ENCODE measurements around the gene PRKG1.

Gene PRKG1

GRCh38 chr10:51972733-51973346 is 898.6 kb downstream of the PRKG1 start:
- no peak for DNase-seq

GRCh38 chr10:51980752-51981151 is 906.5 kb downstream of the PRKG1 start:
- DNase-seq, result no peak

- no peak for DNase-seq
Measured at GRCh38 chr10:51981731-51982130, 907.4 kb downstream of the PRKG1 start.

GRCh38 chr10:51983481-51983880 is 909.2 kb downstream of the PRKG1 start:
- no peak for DNase-seq

GRCh38 chr10:51985336-51985735 is 911.0 kb downstream of the PRKG1 start:
- no peak for DNase-seq

GRCh38 chr10:51986516-51986915 is 912.2 kb downstream of the PRKG1 start:
- DNase-seq, result no peak

- DNase-seq, result no peak
Measured at GRCh38 chr10:51993475-51993874, 919.2 kb downstream of the PRKG1 start.

GRCh38 chr10:51999096-51999495 is 924.8 kb downstream of the PRKG1 start:
- DNase-seq, result no peak

GRCh38 chr10:52004342-52004949 is 930.2 kb downstream of the PRKG1 start:
- no peak for DNase-seq

- DNase-seq, result no peak
Measured at GRCh38 chr10:52007091-52007490, 932.8 kb downstream of the PRKG1 start.

GRCh38 chr10:52011118-52011517 is 936.8 kb downstream of the PRKG1 start:
- DNase-seq, result no peak

- no peak for DNase-seq
Measured at GRCh38 chr10:52019077-52019555, 944.8 kb downstream of the PRKG1 start.

- DNase-seq, result no peak
Measured at GRCh38 chr10:52019656-52020055, 945.4 kb downstream of the PRKG1 start.

GRCh38 chr10:52020173-52020572 is 945.9 kb downstream of the PRKG1 start:
- DNase-seq, result no peak

GRCh38 chr10:52020702-52021101 is 946.4 kb downstream of the PRKG1 start:
- DNase-seq, result no peak

GRCh38 chr10:52027055-52027705 is 952.9 kb downstream of the PRKG1 start:
- no peak for DNase-seq

- DNase-seq, result no peak
Measured at GRCh38 chr10:52028523-52028858, 954.2 kb downstream of the PRKG1 start.

GRCh38 chr10:52029628-52030027 is 955.3 kb downstream of the PRKG1 start:
- DNase-seq, result no peak

GRCh38 chr10:52030051-52030790 is 955.9 kb downstream of the PRKG1 start:
- no peak for DNase-seq

- DNase-seq, result no peak
Measured at GRCh38 chr10:52030975-52031374, 956.7 kb downstream of the PRKG1 start.

GRCh38 chr10:52031771-52032170 is 957.5 kb downstream of the PRKG1 start:
- DNase-seq, result no peak

GRCh38 chr10:52032681-52033629 is 958.7 kb downstream of the PRKG1 start:
- DNase-seq, result no peak

Data from CD4-positive, alpha-beta T cell treated with Interleukin-1 beta for 1 hour (primary cell).